HepG2 (cell line): ENCODE results near the gene C2. TPM values are rescaled to one million over a fixed set of nuclear protein-coding genes. Genes with fewer than 3 reads are reported as not detected.

Experiments used
- PCBP1 ChIP-seq: fragments of 200-400 bp; formaldehyde crosslinking; IDR thresholded peaks from 2 replicates; pipeline ENCODE4 v1.6.1; 2017; ENCODE audit warnings: mild to moderate bottlenecking, low read depth, low read length, borderline replicate concordance
- PHF20 ChIP-seq: sonication (generic); formaldehyde crosslinking; IDR thresholded peaks from 2 replicates; pipeline ENCODE4 v1.5.0; 2020; ENCODE audit warnings: mild to moderate bottlenecking, missing genetic modification reagents
- PTBP1 ChIP-seq: fragments of 200-400 bp; formaldehyde crosslinking; IDR thresholded peaks from 2 replicates; pipeline ENCODE4 v1.6.1; 2018; ENCODE audit warnings: low read length, low read depth; ENCODE audit not compliant: poor library complexity, severe bottlenecking
- RXRB ChIP-seq: IDR thresholded peaks from 2 replicates; pipeline ENCODE4 v1.6.1; 2016; ENCODE audit warnings: borderline replicate concordance, missing genetic modification reagents, missing compliant biosample characterization
- SP5 ChIP-seq: IDR thresholded peaks from 2 replicates; pipeline ENCODE4 v1.6.1; 2016; ENCODE audit warnings: low read depth, borderline replicate concordance
- TERF1 ChIP-seq: sonication (generic); formaldehyde crosslinking; IDR thresholded peaks from 2 replicates; pipeline ENCODE4 v1.8.0; 2022; ENCODE audit warnings: mild to moderate bottlenecking, missing genetic modification reagents, moderate library complexity
- TMF1 ChIP-seq: sonication (generic); formaldehyde crosslinking; IDR thresholded peaks from 2 replicates; pipeline ENCODE4 v1.8.1; 2022; ENCODE audit warnings: low read depth, missing genetic modification reagents
- ZFYVE20 ChIP-seq: sonication (generic); formaldehyde crosslinking; IDR thresholded peaks from 2 replicates; pipeline ENCODE4 v1.8.0; 2023; ENCODE audit warnings: low read depth, mild to moderate bottlenecking, moderate library complexity, missing genetic modification reagents, borderline replicate concordance
- ZNF224 ChIP-seq: sonication (generic); formaldehyde crosslinking; IDR thresholded peaks from 2 replicates; pipeline ENCODE4 v1.5.0; 2020; ENCODE audit warnings: mild to moderate bottlenecking, missing genetic modification reagents
- polyA plus RNA-seq, 8 experiments: library from polyadenylated mRNA; depleted of rRNA in 3 of 8; stranded (reverse) in 7 of 8; unstranded in 1 of 8; fragments of >200 nt; fragmentation: Illumina TruSeq in 4 of 8; extraction: Trizol in 4 of 8; gene quantifications; 2 replicates each; pipeline versions ENCODE4 v1.2.1 to v1.2.3, GENCODE V29; 2011 to 2016; ENCODE audit warnings: low read depth in 4 of 8, missing spikeins in 1 of 8, mixed read lengths in 1 of 8; ENCODE audit not compliant: insufficient read depth in 1 of 8
- total RNA-seq, 5 experiments: library from RNA; depleted of rRNA; stranded (reverse); fragments of >200 nt; fragmentation: Illumina TruSeq; extraction: Trizol; gene quantifications; 2 replicates each; pipeline ENCODE4 v1.2.3, GENCODE V29; 2016; ENCODE audit warnings: low read depth in 1 of 5
- TF ChIP-seq, protein P1 (sequence below): sonication (generic); formaldehyde crosslinking; IDR thresholded peaks from 2 replicates; pipeline ENCODE4 v1.5.1; 2020; ENCODE audit warnings: mild to moderate bottlenecking, missing genetic modification reagents
- TF ChIP-seq, protein P2 (sequence below): sonication (generic); formaldehyde crosslinking; IDR thresholded peaks from 2 replicates; pipeline ENCODE4 v1.4.0; 2020; ENCODE audit warnings: mild to moderate bottlenecking, missing genetic modification reagents, borderline replicate concordance
- TF ChIP-seq, protein P3 (sequence below): sonication (generic); formaldehyde crosslinking; IDR thresholded peaks from 2 replicates; pipeline ENCODE4 v1.4.0; 2020; ENCODE audit warnings: missing genetic modification reagents
- TF ChIP-seq, protein P4 (sequence below): sonication (generic); formaldehyde crosslinking; conservative IDR thresholded peaks from 2 replicates; pipeline ENCODE4 v1.4.0; 2020; ENCODE audit warnings: missing genetic modification reagents

The C2 gene
- total and polyA plus RNA-seq, 2 of the 13 experiments (the other 11 are each of a cell fraction or from before 2014, with no cell fraction given) = 165 to 307 TPM

DNA sequence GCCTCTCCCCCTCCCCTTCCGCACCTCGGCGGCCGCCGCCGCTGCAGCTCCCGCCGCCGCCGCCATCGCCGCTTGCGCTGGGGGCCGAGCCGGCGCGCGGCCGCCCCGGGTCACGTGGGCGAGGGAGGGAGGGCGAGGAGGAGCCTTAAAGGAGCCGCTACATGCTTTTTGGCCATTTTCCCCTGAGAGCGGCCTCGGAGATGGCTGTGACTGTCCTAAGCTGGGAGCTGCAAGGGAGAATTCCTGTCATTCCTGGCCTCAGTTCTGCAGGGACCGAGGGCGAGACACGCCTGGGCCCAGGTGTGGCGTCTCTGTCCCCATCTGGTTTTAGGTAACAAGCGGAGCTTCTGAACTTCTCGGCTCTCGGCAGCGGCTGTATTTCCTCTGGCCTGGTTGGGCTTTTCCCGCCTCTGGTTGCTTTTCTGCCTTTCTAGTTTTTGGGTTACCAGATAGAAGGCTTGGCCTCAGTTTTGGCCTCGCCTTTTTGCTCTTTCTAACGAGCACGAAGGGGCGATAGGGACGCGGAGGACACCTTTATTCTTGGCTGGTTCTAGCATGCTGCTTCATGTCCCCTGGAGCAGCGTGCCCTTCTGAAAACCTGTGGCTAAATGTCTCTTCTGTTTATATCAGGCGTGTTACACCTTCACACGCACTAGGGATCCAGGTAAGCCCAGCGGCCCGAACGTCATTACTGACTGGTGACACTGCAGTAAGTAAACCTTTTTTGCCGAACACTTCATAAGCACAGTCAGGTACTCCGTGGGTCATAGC, 29.7 kb upstream of the C2 start, which contains the start of gene EHMT2 (continued):
- TF ChIP-seq, protein P1, sequence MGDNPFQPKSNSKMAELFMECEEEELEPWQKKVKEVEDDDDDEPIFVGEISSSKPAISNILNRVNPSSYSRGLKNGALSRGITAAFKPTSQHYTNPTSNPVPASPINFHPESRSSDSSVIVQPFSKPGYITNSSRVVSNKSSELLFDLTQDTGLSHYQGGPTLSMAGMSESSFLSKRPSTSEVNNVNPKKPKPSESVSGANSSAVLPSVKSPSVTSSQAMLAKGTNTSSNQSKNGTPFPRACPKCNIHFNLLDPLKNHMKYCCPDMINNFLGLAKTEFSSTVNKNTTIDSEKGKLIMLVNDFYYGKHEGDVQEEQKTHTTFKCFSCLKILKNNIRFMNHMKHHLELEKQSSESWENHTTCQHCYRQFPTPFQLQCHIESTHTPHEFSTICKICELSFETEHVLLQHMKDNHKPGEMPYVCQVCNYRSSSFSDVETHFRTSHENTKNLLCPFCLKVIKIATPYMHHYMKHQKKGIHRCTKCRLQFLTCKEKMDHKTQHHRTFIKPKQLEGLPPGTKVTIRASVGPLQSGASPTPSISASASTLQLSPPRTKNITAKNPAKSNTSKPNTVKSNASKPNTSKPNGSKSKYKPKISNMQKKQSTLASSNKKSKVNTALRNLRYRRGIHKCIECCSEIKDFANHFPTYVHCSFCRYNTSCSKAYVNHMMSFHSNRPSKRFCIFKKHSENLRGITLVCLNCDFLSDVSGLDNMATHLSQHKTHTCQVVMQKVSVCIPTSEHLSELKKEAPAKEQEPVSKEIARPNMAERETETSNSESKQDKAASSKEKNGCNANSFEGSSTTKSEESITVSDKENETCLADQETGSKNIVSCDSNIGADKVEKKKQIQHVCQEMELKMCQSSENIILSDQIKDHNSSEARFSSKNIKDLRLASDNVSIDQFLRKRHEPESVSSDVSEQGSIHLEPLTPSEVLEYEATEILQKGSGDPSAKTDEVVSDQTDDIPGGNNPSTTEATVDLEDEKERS (CRISPR knock-in tag) = no peak; the same call in 1 of the 2 replicates
- TF ChIP-seq, protein P2, sequence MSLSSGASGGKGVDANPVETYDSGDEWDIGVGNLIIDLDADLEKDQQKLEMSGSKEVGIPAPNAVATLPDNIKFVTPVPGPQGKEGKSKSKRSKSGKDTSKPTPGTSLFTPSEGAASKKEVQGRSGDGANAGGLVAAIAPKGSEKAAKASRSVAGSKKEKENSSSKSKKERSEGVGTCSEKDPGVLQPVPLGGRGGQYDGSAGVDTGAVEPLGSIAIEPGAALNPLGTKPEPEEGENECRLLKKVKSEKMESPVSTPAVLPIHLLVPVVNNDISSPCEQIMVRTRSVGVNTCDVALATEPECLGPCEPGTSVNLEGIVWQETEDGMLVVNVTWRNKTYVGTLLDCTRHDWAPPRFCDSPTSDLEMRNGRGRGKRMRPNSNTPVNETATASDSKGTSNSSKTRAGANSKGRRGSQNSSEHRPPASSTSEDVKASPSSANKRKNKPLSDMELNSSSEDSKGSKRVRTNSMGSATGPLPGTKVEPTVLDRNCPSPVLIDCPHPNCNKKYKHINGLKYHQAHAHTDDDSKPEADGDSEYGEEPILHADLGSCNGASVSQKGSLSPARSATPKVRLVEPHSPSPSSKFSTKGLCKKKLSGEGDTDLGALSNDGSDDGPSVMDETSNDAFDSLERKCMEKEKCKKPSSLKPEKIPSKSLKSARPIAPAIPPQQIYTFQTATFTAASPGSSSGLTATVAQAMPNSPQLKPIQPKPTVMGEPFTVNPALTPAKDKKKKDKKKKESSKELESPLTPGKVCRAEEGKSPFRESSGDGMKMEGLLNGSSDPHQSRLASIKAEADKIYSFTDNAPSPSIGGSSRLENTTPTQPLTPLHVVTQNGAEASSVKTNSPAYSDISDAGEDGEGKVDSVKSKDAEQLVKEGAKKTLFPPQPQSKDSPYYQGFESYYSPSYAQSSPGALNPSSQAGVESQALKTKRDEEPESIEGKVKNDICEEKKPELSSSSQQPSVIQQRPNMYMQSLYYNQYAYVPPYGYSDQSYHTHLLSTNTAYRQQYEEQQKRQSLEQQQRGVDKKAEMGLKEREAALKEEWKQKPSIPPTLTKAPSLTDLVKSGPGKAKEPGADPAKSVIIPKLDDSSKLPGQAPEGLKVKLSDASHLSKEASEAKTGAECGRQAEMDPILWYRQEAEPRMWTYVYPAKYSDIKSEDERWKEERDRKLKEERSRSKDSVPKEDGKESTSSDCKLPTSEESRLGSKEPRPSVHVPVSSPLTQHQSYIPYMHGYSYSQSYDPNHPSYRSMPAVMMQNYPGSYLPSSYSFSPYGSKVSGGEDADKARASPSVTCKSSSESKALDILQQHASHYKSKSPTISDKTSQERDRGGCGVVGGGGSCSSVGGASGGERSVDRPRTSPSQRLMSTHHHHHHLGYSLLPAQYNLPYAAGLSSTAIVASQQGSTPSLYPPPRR (CRISPR knock-in tag) = no peak
- TF ChIP-seq ZFYVE20 (CRISPR knock-in tag) = no peak
- peak; percentile 49; the same call in 1 of the 2 replicates for TF ChIP-seq PHF20 (CRISPR knock-in tag)
- TF ChIP-seq ZNF224 (CRISPR knock-in tag) = 0 out of 2 replicates have a peak, but pooled peaks have one; percentile 32
- TF ChIP-seq, protein P3, sequence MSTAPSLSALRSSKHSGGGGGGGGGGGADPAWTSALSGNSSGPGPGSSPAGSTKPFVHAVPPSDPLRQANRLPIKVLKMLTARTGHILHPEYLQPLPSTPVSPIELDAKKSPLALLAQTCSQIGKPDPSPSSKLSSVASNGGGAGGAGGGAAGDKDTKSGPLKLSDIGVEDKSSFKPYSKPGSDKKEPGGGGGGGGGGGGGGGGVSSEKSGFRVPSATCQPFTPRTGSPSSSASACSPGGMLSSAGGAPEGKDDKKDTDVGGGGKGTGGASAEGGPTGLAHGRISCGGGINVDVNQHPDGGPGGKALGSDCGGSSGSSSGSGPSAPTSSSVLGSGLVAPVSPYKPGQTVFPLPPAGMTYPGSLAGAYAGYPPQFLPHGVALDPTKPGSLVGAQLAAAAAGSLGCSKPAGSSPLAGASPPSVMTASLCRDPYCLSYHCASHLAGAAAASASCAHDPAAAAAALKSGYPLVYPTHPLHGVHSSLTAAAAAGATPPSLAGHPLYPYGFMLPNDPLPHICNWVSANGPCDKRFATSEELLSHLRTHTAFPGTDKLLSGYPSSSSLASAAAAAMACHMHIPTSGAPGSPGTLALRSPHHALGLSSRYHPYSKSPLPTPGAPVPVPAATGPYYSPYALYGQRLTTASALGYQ (CRISPR knock-in tag) = no peak
- TF ChIP-seq, protein P4, sequence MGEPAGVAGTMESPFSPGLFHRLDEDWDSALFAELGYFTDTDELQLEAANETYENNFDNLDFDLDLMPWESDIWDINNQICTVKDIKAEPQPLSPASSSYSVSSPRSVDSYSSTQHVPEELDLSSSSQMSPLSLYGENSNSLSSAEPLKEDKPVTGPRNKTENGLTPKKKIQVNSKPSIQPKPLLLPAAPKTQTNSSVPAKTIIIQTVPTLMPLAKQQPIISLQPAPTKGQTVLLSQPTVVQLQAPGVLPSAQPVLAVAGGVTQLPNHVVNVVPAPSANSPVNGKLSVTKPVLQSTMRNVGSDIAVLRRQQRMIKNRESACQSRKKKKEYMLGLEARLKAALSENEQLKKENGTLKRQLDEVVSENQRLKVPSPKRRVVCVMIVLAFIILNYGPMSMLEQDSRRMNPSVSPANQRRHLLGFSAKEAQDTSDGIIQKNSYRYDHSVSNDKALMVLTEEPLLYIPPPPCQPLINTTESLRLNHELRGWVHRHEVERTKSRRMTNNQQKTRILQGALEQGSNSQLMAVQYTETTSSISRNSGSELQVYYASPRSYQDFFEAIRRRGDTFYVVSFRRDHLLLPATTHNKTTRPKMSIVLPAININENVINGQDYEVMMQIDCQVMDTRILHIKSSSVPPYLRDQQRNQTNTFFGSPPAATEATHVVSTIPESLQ (CRISPR knock-in tag) = no peak; the same call in 1 of the 2 replicates
- no peak for TF ChIP-seq PTBP1
- TF ChIP-seq TMF1 (CRISPR knock-in tag) = no peak
- 0 out of 2 replicates have a peak, but pooled peaks have one; percentile 21 for TF ChIP-seq RXRB (CRISPR knock-in tag)
- no peak for TF ChIP-seq TERF1 (CRISPR knock-in tag)
- TF ChIP-seq SP5 = no peak
- no peak for TF ChIP-seq PCBP1
